ENCODE measurements around the gene PNPLA5.

PNPLA5 gene

DNA sequence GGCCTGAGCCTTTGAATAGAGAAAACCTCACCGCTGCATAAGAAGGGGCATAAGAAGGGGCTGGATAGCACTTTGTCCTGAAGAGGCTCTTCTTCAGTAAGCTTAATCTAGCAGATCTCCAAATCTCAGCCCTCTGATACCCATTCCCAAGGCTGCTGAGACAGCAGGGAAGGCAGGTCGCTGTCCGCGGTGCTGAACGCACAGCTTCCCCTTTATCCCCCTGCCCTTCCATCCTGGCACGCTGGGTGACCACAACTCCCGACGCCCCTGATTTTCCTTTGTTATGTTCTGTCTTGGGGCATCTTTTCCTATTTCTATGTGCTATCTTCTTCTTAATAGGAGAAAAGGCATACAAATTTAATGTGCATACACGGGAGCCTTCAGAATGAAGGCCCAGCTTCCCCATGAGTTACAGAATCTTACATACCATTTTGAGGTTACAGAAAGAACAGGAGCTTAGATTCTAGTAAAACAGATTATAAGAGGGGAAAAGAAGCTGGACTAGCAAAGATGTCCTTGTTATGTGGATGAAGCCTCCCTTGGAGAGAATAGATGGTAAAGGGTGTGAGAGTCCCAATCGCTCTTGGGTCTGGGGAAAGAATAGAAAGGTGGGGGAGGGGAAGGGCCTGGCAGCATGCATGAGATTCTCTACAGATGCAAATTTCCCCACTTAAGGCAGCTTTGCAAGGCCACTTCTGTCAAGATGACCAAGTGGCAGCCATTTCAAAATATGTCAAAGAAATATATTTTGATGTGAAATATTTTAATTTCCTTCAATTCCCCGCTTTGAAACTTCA is 23.8 kb downstream of the PNPLA5 start:
- in situ Hi-C loops (cut with HindIII; ENCODE audit: low pct_ligation_motif_present, low sequenced_read_pairs) = no loop called here

GRCh38 chr22:43862882-43863202 is 29.0 kb downstream of the PNPLA5 start:
- DNase-seq = no peak
- Histone ChIP-seq H3K4me3 (ENCODE audit: low read depth, low read length) (no peak overlapping the region), H3K27ac (no peak overlapping the region), H3K36me3 (replicated peaks) (no peaks in the 10 kb centered on the region), H3K27me3 (replicated peaks) (peaks cover 7% of the 10 kb centered on the region)
- TF ChIP-seq, protein P1, sequence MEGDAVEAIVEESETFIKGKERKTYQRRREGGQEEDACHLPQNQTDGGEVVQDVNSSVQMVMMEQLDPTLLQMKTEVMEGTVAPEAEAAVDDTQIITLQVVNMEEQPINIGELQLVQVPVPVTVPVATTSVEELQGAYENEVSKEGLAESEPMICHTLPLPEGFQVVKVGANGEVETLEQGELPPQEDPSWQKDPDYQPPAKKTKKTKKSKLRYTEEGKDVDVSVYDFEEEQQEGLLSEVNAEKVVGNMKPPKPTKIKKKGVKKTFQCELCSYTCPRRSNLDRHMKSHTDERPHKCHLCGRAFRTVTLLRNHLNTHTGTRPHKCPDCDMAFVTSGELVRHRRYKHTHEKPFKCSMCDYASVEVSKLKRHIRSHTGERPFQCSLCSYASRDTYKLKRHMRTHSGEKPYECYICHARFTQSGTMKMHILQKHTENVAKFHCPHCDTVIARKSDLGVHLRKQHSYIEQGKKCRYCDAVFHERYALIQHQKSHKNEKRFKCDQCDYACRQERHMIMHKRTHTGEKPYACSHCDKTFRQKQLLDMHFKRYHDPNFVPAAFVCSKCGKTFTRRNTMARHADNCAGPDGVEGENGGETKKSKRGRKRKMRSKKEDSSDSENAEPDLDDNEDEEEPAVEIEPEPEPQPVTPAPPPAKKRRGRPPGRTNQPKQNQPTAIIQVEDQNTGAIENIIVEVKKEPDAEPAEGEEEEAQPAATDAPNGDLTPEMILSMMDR (IDR thresholded peaks at IDR 0.05; ENCODE audit: low read depth, low read length, missing control alignments) = no peak
- in situ Hi-C loops (cut with HindIII; ENCODE audit: low pct_ligation_motif_present, low sequenced_read_pairs) = no loop called here

More for the DNA sequence above, 23.8 kb downstream of the PNPLA5 start:
- no peaks in the 10 kb centered on the region for H3K36me3 ChIP-seq (replicated peaks)
- H3K27ac ChIP-seq = no peak overlapping the region
- H3K4me3 ChIP-seq (ENCODE audit: low read depth, low read length) = no peak overlapping the region
- TF ChIP-seq, protein P1 (IDR thresholded peaks at IDR 0.05; ENCODE audit: low read depth, low read length, missing control alignments) = peak; percentile 7
- H3K27me3 ChIP-seq (replicated peaks) = no peaks in the 10 kb centered on the region
- DNase-seq = peak; percentile 41

DNA sequence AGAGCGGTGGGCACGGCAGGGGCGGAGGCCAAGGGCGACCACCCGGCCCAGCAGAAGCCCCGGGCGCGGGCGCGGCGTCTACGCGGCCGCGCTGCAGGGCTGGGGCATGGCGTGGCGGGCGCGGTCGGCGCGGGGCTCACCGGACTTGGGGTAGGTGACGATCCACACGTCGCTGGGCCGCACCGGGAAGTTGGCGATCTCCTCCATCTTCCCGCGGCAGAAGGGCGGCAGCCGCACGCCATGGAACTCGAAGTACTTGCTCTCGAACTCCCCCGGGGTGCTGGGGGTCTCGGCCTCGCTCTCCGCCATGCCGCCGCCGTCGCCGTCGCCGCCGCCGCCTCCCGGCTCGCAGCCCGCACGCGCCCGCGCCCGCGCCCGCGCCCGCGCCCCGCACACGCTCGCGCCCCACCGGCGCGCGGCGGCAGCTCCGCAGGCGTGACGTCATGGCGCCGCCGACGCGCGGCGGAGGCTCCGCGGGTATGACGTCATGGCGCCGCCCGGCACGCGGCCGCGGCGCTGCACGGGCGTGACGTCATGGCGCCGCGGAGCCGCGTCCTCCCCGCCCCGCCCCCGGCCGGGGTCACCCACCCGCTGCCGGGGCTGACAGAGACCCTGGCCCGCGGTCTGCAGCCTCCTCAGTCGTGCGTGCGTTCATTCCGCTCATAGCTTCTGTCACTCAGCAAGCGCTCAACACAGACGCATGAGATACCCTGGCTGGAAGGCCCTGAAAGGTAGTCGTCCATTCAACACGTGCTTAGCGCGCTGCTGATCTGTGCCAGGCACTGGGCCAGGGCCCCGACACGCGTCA is 29.5 kb downstream of the PNPLA5 start, which contains the start of gene SULT4A1:
Gene SULT4A1, minus strand, starts transcription at position 440 of the 808 bp plus-strand sequence. Its CDS starts 131 bp downstream, at position 309.
- Histone ChIP-seq H3K4me3 (ENCODE audit: low read depth, low read length) (peak within 1 kb of the TSS; percentile 43), H3K27me3 (replicated peaks) (peaks cover 7% of the 10 kb centered on the region), H3K36me3 (replicated peaks) (no peaks in the 10 kb centered on the region), H3K27ac (no peak within 1 kb of the TSS)
- in situ Hi-C loops (cut with HindIII; ENCODE audit: low pct_ligation_motif_present, low sequenced_read_pairs) = no loop called here
- TF ChIP-seq, protein P1 (IDR thresholded peaks at IDR 0.05; ENCODE audit: low read depth, low read length, missing control alignments) = no peak
- no peak for DNase-seq

DNA sequence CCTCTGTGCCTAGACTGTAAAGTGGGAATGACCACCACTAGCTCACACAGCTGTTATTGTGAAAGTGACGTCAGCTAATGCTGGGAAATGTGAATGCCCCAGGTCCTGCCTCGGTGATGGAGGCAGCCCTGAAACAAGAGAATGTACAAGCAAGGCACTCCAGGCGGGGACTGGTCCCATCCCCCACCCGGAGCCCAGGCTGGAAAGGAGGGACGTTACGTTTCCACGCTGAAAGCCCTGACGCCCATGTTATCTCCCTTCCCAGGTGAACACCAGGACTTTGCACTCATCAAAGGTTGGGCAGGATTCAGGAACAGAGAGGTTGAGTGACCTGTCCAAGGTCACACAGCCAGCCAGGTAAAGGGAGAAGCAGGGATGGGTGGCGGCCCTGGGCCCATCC is 30.3 kb downstream of the PNPLA5 start:
- DNase-seq = no peak
- TF ChIP-seq, protein P1 (IDR thresholded peaks at IDR 0.05; ENCODE audit: low read depth, low read length, missing control alignments) = no peak
- Histone ChIP-seq H3K4me3 (ENCODE audit: low read depth, low read length) (peak overlapping the region; percentile 33), H3K27ac (no peak overlapping the region), H3K36me3 (replicated peaks) (no peaks in the 10 kb centered on the region), H3K27me3 (replicated peaks) (peaks cover 7% of the 10 kb centered on the region)
- in situ Hi-C loops (cut with HindIII; ENCODE audit: low pct_ligation_motif_present, low sequenced_read_pairs) = no loop called here

GRCh38 chr22:43860831-43861230 is 31.0 kb downstream of the PNPLA5 start:
- H3K27me3 ChIP-seq (replicated peaks) = peaks cover 7% of the 10 kb centered on the region
- H3K36me3 ChIP-seq (replicated peaks) = no peaks in the 10 kb centered on the region
- DNase-seq = no peak
- no peak overlapping the region for H3K27ac ChIP-seq
- TF ChIP-seq, protein P1 (IDR thresholded peaks at IDR 0.05; ENCODE audit: low read depth, low read length, missing control alignments) = no peak
- in situ Hi-C loops (cut with HindIII; ENCODE audit: low pct_ligation_motif_present, low sequenced_read_pairs) = no loop called here
- no peak overlapping the region for H3K4me3 ChIP-seq (ENCODE audit: low read depth, low read length)

All from brain microvascular endothelial cell (primary cell).